A549 (cell line): ENCODE data around the gene SAYSD1. TPM values are rescaled to one million over a fixed set of nuclear protein-coding genes. Genes with fewer than 3 reads are reported as not detected.

ENCODE experiments used
- ATAC-seq, 2 experiments: fragments of 200-7000 bp in 1 of 2; fragments of >200 bp in 1 of 2; cut with Nextera tagmentation in 1 of 2; cut with Tn5 transposase in 1 of 2; 3 replicates each; pipeline versions ENCODE4 v1.8.0 to v1.9.1; 2018 to 2020; ENCODE audit warnings: mild to moderate bottlenecking in 1 of 2, moderate library complexity in 1 of 2
- CTCF ChIA-PET: fragments of 300-600 bp; sonication (Branson Sonifier 250); formaldehyde crosslinking; extraction: SDS; loops from one replicate; lab custom pipeline; 2021; ENCODE audit warnings: antibody characterized with exemption, inconsistent platforms; lab: Yijun Ruan, JAX
- POLR2A ChIA-PET: fragments of 350-600 bp; formaldehyde crosslinking; extraction: SDS; loops from one replicate; lab custom pipeline; 2021; ENCODE audit warnings: antibody characterized with exemption, inconsistent platforms; lab: Yijun Ruan, JAX
- DNase-seq, 2 experiments: peaks; one replicate each; pipeline versions ENCODE4 v3.0.0 to v3.0.0-alpha.2; 2011 to 2016; ENCODE audit warnings: low read depth in 1 of 2, low spot score in 1 of 2
- FAIRE-seq: peaks from 2 replicates; lab custom pipeline; 2011; peaks lifted over from hg19 to GRCh38; lab: Jason Lieb, UNC
- H3K27ac ChIP-seq, 2 experiments: fragments of >200 bp; sonication (Bioruptor Twin); formaldehyde crosslinking; 3 replicates each; pipeline ENCODE4 v1.5.1; 2016 to 2017
- H3K4me1 ChIP-seq: fragments of >200 bp; sonication (Bioruptor Twin); formaldehyde crosslinking; 3 replicates; pipeline ENCODE4 v1.6.1; 2016
- H3K4me2 ChIP-seq: fragments of >200 bp; sonication (Bioruptor Twin); formaldehyde crosslinking; 3 replicates; pipeline ENCODE4 v1.6.1; 2016
- H3K4me3 ChIP-seq: fragments of >200 bp; sonication (Bioruptor Twin); formaldehyde crosslinking; 3 replicates; pipeline ENCODE4 v1.5.1; 2016
- H3K9me3 ChIP-seq: fragments of >200 bp; sonication (Bioruptor Twin); formaldehyde crosslinking; 3 replicates; pipeline ENCODE4 v1.6.1; 2016
- CBX2 ChIP-seq: fragments of 200-600 bp; sonication (generic); IDR thresholded peaks from 2 replicates; pipeline ENCODE4 v1.6.1; 2016; ENCODE audit warnings: low read depth, mild to moderate bottlenecking, borderline replicate concordance
- CHD4 ChIP-seq: fragments of 200-600 bp; sonication (generic); IDR thresholded peaks from 2 replicates; pipeline ENCODE4 v1.6.1; 2016; ENCODE audit warnings: antibody characterized with exemption, mild to moderate bottlenecking, borderline replicate concordance
- E2F6 ChIP-seq: IDR thresholded peaks from 2 replicates; pipeline ENCODE4 v1.6.1; 2012; ENCODE audit warnings: low read depth, borderline replicate concordance
- EHF ChIP-seq: fragments of 250-450 bp; sonication (Bioruptor Pico); IDR thresholded peaks from 2 replicates; pipeline ENCODE4 v1.5.0; 2020; ENCODE audit warnings: mild to moderate bottlenecking
- EHMT2 ChIP-seq: fragments of 200-600 bp; sonication (generic); IDR thresholded peaks from 2 replicates; pipeline ENCODE4 v1.6.1; 2016; ENCODE audit warnings: antibody characterized with exemption, low read depth, mild to moderate bottlenecking, moderate library complexity
- HDAC2 ChIP-seq: fragments of 200-600 bp; sonication (generic); IDR thresholded peaks from 2 replicates; pipeline ENCODE4 v1.6.1; 2016
- HOXA7 ChIP-seq: fragments of 250-450 bp; sonication (Bioruptor Pico); IDR thresholded peaks from 2 replicates; pipeline ENCODE4 v1.5.0; 2020; ENCODE audit warnings: mild to moderate bottlenecking, moderate library complexity
- HOXB5 ChIP-seq: fragments of 250-450 bp; sonication (Bioruptor Pico); IDR thresholded peaks from 2 replicates; pipeline ENCODE4 v1.5.0; 2020; ENCODE audit warnings: mild to moderate bottlenecking, moderate library complexity
- KDM5A ChIP-seq: fragments of 200-600 bp; sonication (generic); IDR thresholded peaks from 2 replicates; pipeline ENCODE4 v1.6.1; 2016; ENCODE audit warnings: antibody characterized with exemption, mild to moderate bottlenecking
- MAX ChIP-seq: IDR thresholded peaks from 2 replicates; pipeline ENCODE4 v1.6.1; 2012
- MYC ChIP-seq: IDR thresholded peaks from 2 replicates; pipeline ENCODE4 v1.6.1; 2012; ENCODE audit warnings: mild to moderate bottlenecking, inconsistent platforms, low read length, improper control_type of control experiment, borderline replicate concordance
- NR3C1 ChIP-seq: fragments of >200 bp; sonication (Bioruptor Twin); formaldehyde crosslinking; IDR thresholded peaks from 3 replicates; pipeline ENCODE4 v1.6.1; 2017
- PHF8 ChIP-seq: fragments of 200-600 bp; sonication (generic); IDR thresholded peaks from 2 replicates; pipeline ENCODE4 v1.6.1; 2016; ENCODE audit warnings: low read depth, mild to moderate bottlenecking, antibody characterized with exemption, moderate library complexity, borderline replicate concordance
- POLR2A ChIP-seq: IDR thresholded peaks from 2 replicates; pipeline ENCODE4 v1.6.1; 2012; ENCODE audit warnings: mild to moderate bottlenecking, low read length
- RAD21 ChIP-seq, 2 experiments: fragments of >200 bp in 1 of 2; sonication (Bioruptor Twin) in 1 of 2; formaldehyde crosslinking in 1 of 2; IDR thresholded peaks in 1 of 2; conservative IDR thresholded peaks in 1 of 2; 2 replicates in 1 of 2; 3 replicates in 1 of 2; pipeline ENCODE4 v1.6.1; 2012 to 2018; ENCODE audit warnings: inconsistent platforms in 1 of 2
- RFX5 ChIP-seq: fragments of 450-650 bp; IDR thresholded peaks from 2 replicates; pipeline ENCODE4 v1.7.1; 2014; ENCODE audit warnings: antibody characterized with exemption, mild to moderate bottlenecking, moderate library complexity
- TFCP2L1 ChIP-seq: fragments of 250-450 bp; sonication (Bioruptor Pico); IDR thresholded peaks from 2 replicates; pipeline ENCODE4 v1.5.0; 2021; ENCODE audit warnings: mild to moderate bottlenecking
- TP53 ChIP-seq: fragments of 250-450 bp; sonication (Bioruptor Pico); IDR thresholded peaks from 2 replicates; pipeline ENCODE4 v1.5.0; 2021; ENCODE audit warnings: mild to moderate bottlenecking, moderate library complexity
- USF2 ChIP-seq: fragments of 450-650 bp; IDR thresholded peaks from 2 replicates; pipeline ENCODE4 v1.6.1; 2014; ENCODE audit warnings: antibody characterized with exemption
- ZC3H11A ChIP-seq: fragments of 450-650 bp; IDR thresholded peaks from 2 replicates; pipeline ENCODE4 v1.6.1; 2014; ENCODE audit warnings: antibody characterized with exemption, mild to moderate bottlenecking
- ZFP36 ChIP-seq: fragments of 450-650 bp; IDR thresholded peaks from 2 replicates; pipeline ENCODE4 v1.6.1; 2014; ENCODE audit warnings: borderline replicate concordance; ENCODE audit not compliant: partially characterized antibody
- WGBS: methylation state at CpG from one replicate; pipeline ENCODE4 v1.1.6; 2017; ENCODE audit errors: missing lambda C conversion rate; 5-methylcytosine and 5-hydroxymethylcytosine counted together
- polyA plus RNA-seq, 4 experiments: library from polyadenylated mRNA; depleted of rRNA in 3 of 4; stranded (reverse); fragments of >200 nt; fragmentation: RNase III in 1 of 4; extraction: RNeasy Plus Mini Kit Qiagen cat#74134 plus additional on column Dnase treatment in 1 of 4; gene quantifications; 2 replicates in 3 of 4; 3 replicates in 1 of 4; pipeline ENCODE4 v1.2.3, GENCODE V29; 2011 to 2017
- TF ChIP-seq, protein P1 (sequence below): IDR thresholded peaks from 2 replicates; pipeline ENCODE4 v1.6.1; 2012
- TF ChIP-seq, protein P2 (sequence below): fragments of >200 bp; sonication (Bioruptor Twin); formaldehyde crosslinking; IDR thresholded peaks from 3 replicates; pipeline ENCODE4 v1.5.1; 2016

The SAYSD1 gene
- polyA plus RNA-seq, 2 of the 4 experiments (the other 2 are of a cell fraction), result 8.1 to 15.6 TPM

- no peak overlapping the region for H3K4me2 ChIP-seq
- H3K9me3 ChIP-seq, result no peaks in the 10 kb centered on the region
- no peak overlapping the region for H3K27ac ChIP-seq
- DNase-seq (no peak), FAIRE-seq (no peak), ATAC-seq (no peak)
- CTCF ChIA-PET, result interaction anchor here (1.6 to 2.5 kb wide), 3 partner anchors 14 to 157 kb away, joined by 5 to 11 read pairs (median 10); no protein-coding TSS in a partner anchor
- POLR2A ChIA-PET, result no interaction called here
- H3K4me1 ChIP-seq, result no peaks in the 10 kb centered on the region
- WGBS, result 16% methylated on average over 5 of the region's 5 CpGs
- no peak overlapping the region for H3K4me3 ChIP-seq
- no peak for TF ChIP-seq KDM5A
- TF ChIP-seq CBX2, result no peak
- TF ChIP-seq TFCP2L1 (CRISPR knock-in tag), result no peak
- no peak for TF ChIP-seq HOXA7 (CRISPR knock-in tag)
- TF ChIP-seq CHD4, result no peak
- TF ChIP-seq E2F6, result no peak
- TF ChIP-seq HDAC2, result no peak
- no peak for TF ChIP-seq EHMT2
- TF ChIP-seq, protein P1, sequence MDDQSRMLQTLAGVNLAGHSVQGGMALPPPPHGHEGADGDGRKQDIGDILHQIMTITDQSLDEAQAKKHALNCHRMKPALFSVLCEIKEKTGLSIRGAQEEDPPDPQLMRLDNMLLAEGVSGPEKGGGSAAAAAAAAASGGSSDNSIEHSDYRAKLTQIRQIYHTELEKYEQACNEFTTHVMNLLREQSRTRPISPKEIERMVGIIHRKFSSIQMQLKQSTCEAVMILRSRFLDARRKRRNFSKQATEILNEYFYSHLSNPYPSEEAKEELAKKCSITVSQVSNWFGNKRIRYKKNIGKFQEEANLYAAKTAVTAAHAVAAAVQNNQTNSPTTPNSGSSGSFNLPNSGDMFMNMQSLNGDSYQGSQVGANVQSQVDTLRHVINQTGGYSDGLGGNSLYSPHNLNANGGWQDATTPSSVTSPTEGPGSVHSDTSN, result no peak
Observed at GRCh38 chr6:39152262-39152661, 37.3 kb upstream of the SAYSD1 start.

- Histone ChIP-seq H3K9me3 (no peaks in the 10 kb centered on the region), H3K4me1 (no peaks in the 10 kb centered on the region), H3K4me3 (no peak overlapping the region), H3K27ac (no peak overlapping the region), H3K4me2 (no peak overlapping the region)
- WGBS, result 12% methylated on average over 3 of the region's 3 CpGs
- FAIRE-seq (no peak), DNase-seq (no peak), ATAC-seq (no peak)
- TF ChIP-seq MAX, result no peak
- no peak for TF ChIP-seq PHF8
- TF ChIP-seq MYC, result no peak
- TF ChIP-seq USF2, result no peak
- POLR2A ChIA-PET, result no interaction called here
- CTCF ChIA-PET, result interaction anchor here (1.6 to 2.5 kb wide), 3 partner anchors 15 to 158 kb away, joined by 5 to 11 read pairs (median 10); no protein-coding TSS in a partner anchor
Observed at GRCh38 chr6:39151211-39151610, 36.2 kb upstream of the SAYSD1 start.

- Histone ChIP-seq H3K4me3 (no peak overlapping the region), H3K27ac (no peak overlapping the region), H3K4me2 (no peak overlapping the region), H3K4me1 (no peaks in the 10 kb centered on the region), H3K9me3 (no peaks in the 10 kb centered on the region)
- ChIA-PET POLR2A (no interaction called here), CTCF (no interaction called here)
- no peak for TF ChIP-seq ZC3H11A
- no peak for TF ChIP-seq ZFP36
- no peak for TF ChIP-seq KDM5A
- no peak for TF ChIP-seq POLR2A
- TF ChIP-seq MYC, result no peak
- TF ChIP-seq HOXB5, result no peak
- no peak for TF ChIP-seq RAD21 (conservative IDR thresholded peaks at IDR 0.05 in 1 of 2, IDR thresholded peaks at IDR 0.05 in 1 of 2)
- TF ChIP-seq RFX5, result no peak
- TF ChIP-seq EHF (CRISPR knock-in tag), result no peak
- no peak for TF ChIP-seq TP53 (CRISPR knock-in tag)
- TF ChIP-seq NR3C1, result no peak
- TF ChIP-seq, protein P2, sequence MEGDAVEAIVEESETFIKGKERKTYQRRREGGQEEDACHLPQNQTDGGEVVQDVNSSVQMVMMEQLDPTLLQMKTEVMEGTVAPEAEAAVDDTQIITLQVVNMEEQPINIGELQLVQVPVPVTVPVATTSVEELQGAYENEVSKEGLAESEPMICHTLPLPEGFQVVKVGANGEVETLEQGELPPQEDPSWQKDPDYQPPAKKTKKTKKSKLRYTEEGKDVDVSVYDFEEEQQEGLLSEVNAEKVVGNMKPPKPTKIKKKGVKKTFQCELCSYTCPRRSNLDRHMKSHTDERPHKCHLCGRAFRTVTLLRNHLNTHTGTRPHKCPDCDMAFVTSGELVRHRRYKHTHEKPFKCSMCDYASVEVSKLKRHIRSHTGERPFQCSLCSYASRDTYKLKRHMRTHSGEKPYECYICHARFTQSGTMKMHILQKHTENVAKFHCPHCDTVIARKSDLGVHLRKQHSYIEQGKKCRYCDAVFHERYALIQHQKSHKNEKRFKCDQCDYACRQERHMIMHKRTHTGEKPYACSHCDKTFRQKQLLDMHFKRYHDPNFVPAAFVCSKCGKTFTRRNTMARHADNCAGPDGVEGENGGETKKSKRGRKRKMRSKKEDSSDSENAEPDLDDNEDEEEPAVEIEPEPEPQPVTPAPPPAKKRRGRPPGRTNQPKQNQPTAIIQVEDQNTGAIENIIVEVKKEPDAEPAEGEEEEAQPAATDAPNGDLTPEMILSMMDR, result no peak
- ATAC-seq (no peak), DNase-seq (no peak), FAIRE-seq (no peak)
- WGBS, result 70% methylated on average over 1 of the region's 1 CpG
Observed at GRCh38 chr6:39144481-39145173, 29.6 kb upstream of the SAYSD1 start.
